ENCODE results near the gene VPS52.

VPS52 gene

GRCh38 chr6:33297956-33298772, 26.5 kb upstream of the VPS52 start:
- Mint-ChIP-seq H3K27ac (peak overlapping the region; percentile 100), H3K4me3 (peak overlapping the region; percentile 98), H3K27me3 (ENCODE audit: low read depth, poor library complexity) (peaks cover 3% of the 10 kb centered on the region), H3K36me3 (ENCODE audit: low read depth) (peaks cover 7% of the 10 kb centered on the region), H3K9me3 (no peaks in the 10 kb centered on the region), H3K4me1 (peaks cover 43% of the 10 kb centered on the region)
- peak; percentile 63 for DNase-seq
- no peak for TF ChIP-seq CTCF (IDR thresholded peaks at IDR 0.05)

- no peak for TF ChIP-seq CTCF (IDR thresholded peaks at IDR 0.05)
- peaks cover 13% of the 10 kb centered on the region for H3K36me3 Mint-ChIP-seq (ENCODE audit: low read depth)
Observed at GRCh38 chr6:33297406-33297955, 25.8 kb upstream of the VPS52 start.

DNA sequence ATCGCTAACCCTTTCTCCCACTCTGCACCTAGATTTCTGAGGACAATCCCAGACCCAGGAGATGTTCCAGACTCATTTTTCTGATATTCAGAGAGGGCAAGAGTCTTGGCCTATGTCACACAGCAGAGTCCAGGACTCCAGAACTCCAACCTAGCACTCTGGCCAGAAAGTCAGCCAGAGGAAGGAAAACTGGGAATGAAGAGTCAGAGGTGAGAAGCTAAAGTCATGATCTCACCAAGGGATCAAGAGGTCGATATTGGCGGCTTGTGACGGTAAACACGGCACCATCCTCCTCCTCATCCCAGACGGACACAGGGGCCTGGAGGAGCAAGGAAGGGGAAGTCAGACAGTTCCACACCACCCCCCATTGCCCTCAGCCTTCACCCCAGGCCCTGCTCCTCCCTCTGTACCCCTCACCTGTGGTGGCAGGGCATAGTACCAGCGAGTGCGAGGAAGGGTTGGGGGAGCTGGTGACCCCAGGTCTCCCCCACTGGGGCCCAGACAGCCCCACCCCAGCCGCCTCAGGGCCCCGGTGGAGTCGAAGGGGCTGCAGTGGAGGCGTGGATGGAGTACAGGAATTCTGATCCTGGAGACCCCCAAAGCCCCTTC, 25.2 kb upstream of the VPS52 start:
- Mint-ChIP-seq H3K27me3 (ENCODE audit: low read depth, poor library complexity) (no peaks in the 10 kb centered on the region), H3K36me3 (ENCODE audit: low read depth) (peaks cover 13% of the 10 kb centered on the region), H3K4me1 (peaks cover 43% of the 10 kb centered on the region), H3K27ac (no peak overlapping the region), H3K4me3 (peak overlapping the region; percentile 98), H3K9me3 (no peaks in the 10 kb centered on the region)
- DNase-seq, result no peak
- TF ChIP-seq CTCF (IDR thresholded peaks at IDR 0.05), result no peak

More at GRCh38 chr6:33297406-33297955, 25.8 kb upstream of the VPS52 start:
- Mint-ChIP-seq H3K4me3 (peak overlapping the region; percentile 98), H3K9me3 (no peaks in the 10 kb centered on the region), H3K27ac (peak overlapping the region; percentile 61), H3K4me1 (peaks cover 43% of the 10 kb centered on the region), H3K27me3 (ENCODE audit: low read depth, poor library complexity) (no peaks in the 10 kb centered on the region)
- peak; percentile 59 for DNase-seq

DNA sequence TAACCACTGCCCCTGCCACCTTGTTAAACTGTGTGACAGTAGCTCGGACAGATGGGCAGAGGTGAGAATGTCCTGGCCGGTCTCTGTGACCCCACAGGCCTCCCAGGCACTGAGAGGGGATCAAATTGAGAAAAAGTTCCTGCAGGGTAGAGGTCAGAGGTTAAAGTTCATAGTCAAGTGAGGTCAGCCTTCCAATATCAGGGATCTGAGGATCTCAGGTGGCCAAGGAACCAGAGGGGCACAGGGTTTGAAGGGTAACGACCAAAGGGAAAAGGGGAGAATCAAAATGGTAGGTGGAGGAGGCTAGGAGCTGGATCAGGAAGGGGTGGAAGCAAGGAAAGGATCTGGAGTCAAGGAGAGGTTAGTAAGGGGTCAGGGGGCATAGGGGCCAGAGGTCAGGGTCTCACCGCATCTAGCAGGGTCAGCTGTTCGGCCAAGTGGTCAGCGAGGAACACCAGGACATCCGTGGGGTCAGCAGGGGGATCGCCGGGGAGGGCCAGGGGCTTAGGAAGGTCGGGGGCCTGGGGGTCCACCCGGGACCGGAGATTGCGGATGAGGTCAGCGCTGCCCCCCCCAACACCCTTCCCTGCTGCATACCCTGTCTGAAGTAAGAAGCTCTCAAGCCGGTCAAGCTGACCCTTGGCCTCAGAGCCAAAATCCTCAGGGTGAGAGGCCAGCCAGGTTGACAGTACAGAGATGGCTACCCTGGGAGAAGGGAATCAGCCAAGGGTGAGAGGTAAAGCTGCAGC, 24.1 kb upstream of the VPS52 start:
- Mint-ChIP-seq H3K4me3 (peak overlapping the region; percentile 98), H3K27me3 (ENCODE audit: low read depth, poor library complexity) (no peaks in the 10 kb centered on the region), H3K4me1 (peaks cover 39% of the 10 kb centered on the region), H3K9me3 (no peaks in the 10 kb centered on the region), H3K27ac (peak overlapping the region; percentile 86), H3K36me3 (ENCODE audit: low read depth) (peaks cover 13% of the 10 kb centered on the region)
- no peak for DNase-seq
- TF ChIP-seq CTCF (IDR thresholded peaks at IDR 0.05), result no peak

- no peak for DNase-seq
- TF ChIP-seq CTCF (IDR thresholded peaks at IDR 0.05), result no peak
- no peak overlapping the region for H3K27ac Mint-ChIP-seq
- peaks cover 43% of the 10 kb centered on the region for H3K4me1 Mint-ChIP-seq
- H3K4me3 Mint-ChIP-seq, result no peak overlapping the region
- no peaks in the 10 kb centered on the region for H3K27me3 Mint-ChIP-seq (ENCODE audit: low read depth, poor library complexity)
- no peaks in the 10 kb centered on the region for H3K9me3 Mint-ChIP-seq
- H3K36me3 Mint-ChIP-seq (ENCODE audit: low read depth), result peaks cover 13% of the 10 kb centered on the region
Observed at GRCh38 chr6:33294086-33294823, 22.6 kb upstream of the VPS52 start.

All from nephron progenitor cell (in vitro differentiated cells).